HepG2 (cell line): Measurements from ENCODE around the gene SDK2. TPM values are rescaled to one million over a fixed set of nuclear protein-coding genes. Genes with fewer than 3 reads are reported as not detected.

ENCODE experiments used
- ATAC-seq: fragments of 200-7000 bp; cut with Tn5 transposase; 3 replicates; pipeline ENCODE4 v1.9.1; 2020; ENCODE audit warnings: mild to moderate bottlenecking, moderate library complexity
- BruUV-seq: library from RNA; stranded (reverse); fragments of 400-500 nt; replicated peaks from 2 replicates; lab custom pipeline; 2021; lab: Mats Ljungman, UMichigan
- CTCF ChIA-PET: fragments of 300-600 bp; formaldehyde crosslinking; extraction: SDS; loops from one replicate; lab custom pipeline; 2021; ENCODE audit warnings: low total read pairs, inconsistent platforms, low intra/inter-chr PET ratio; lab: Yijun Ruan, JAX
- POLR2A ChIA-PET: fragments of 350-600 bp; sonication (Branson Sonifier 250); formaldehyde crosslinking; loops from one replicate; lab custom pipeline; 2020; ENCODE audit warnings: antibody characterized with exemption, inconsistent platforms; lab: Yijun Ruan, JAX
- DNase-seq: peaks from one replicate; pipeline ENCODE4 v3.0.0-alpha.2; 2015; ENCODE audit warnings: low spot score
- FAIRE-seq: peaks from 3 replicates; lab custom pipeline; 2011; peaks lifted over from hg19 to GRCh38; lab: Jason Lieb, UNC
- H2AFZ ChIP-seq: one replicate; pipeline ENCODE4 v1.6.1; 2011; ENCODE audit warnings: low read length, inconsistent platforms
- H3K27ac ChIP-seq: fragments of 300-600 bp; 3 replicates; pipeline ENCODE4 v1.8.0; 2011; ENCODE audit warnings: mixed run types, mild to moderate bottlenecking, mixed read lengths, low read length, inconsistent platforms; ENCODE audit not compliant: insufficient read depth; ENCODE audit errors: extremely low read length
- H3K27me3 ChIP-seq, 2 experiments: fragments of 200-600 bp in 1 of 2; 2 replicates in 1 of 2; 3 replicates in 1 of 2; pipeline versions ENCODE4 v1.6.0 to v1.8.0; 2011; ENCODE audit warnings: low read length in 2 of 2, mild to moderate bottlenecking in 2 of 2, moderate library complexity in 2 of 2, inconsistent platforms in 1 of 2; ENCODE audit not compliant: insufficient read depth in 2 of 2, control insufficient read depth in 1 of 2
- H3K36me3 ChIP-seq, 2 experiments: fragments of 200-600 bp in 1 of 2; replicated peaks in 1 of 2; 2 replicates in 1 of 2; 3 replicates in 1 of 2; pipeline versions ENCODE4 v1.5.1 to v1.8.0; 2011; ENCODE audit warnings: low read length in 2 of 2, inconsistent platforms in 1 of 2; ENCODE audit not compliant: insufficient read depth in 2 of 2, control insufficient read depth in 1 of 2
- H3K4me1 ChIP-seq: 2 replicates; pipeline ENCODE4 v1.5.1; 2012; ENCODE audit warnings: low read length, inconsistent platforms; ENCODE audit not compliant: insufficient read depth
- H3K4me2 ChIP-seq: 2 replicates; pipeline ENCODE4 v1.6.0; 2011; ENCODE audit warnings: low read depth, low read length, inconsistent platforms
- H3K4me3 ChIP-seq, 3 experiments: fragments of 200-600 bp in 1 of 3; sonication (generic), shearing (Covaris generic) in 1 of 3; replicated peaks in 1 of 3; 2 replicates each; pipeline ENCODE4 v1.5.1; 2011 to 2016; ENCODE audit warnings: low read length in 3 of 3, inconsistent platforms in 2 of 3, low read depth in 2 of 3, mild to moderate bottlenecking in 2 of 3, control low read depth in 1 of 3, mixed read lengths in 1 of 3; ENCODE audit not compliant: insufficient read depth in 1 of 3
- H3K79me2 ChIP-seq: one replicate; pipeline ENCODE4 v1.6.1; 2011; ENCODE audit warnings: low read length, inconsistent platforms; ENCODE audit not compliant: insufficient read depth
- H3K9ac ChIP-seq: 2 replicates; pipeline ENCODE4 v1.6.0; 2011; ENCODE audit warnings: mild to moderate bottlenecking, low read depth, low read length, inconsistent platforms; ENCODE audit not compliant: insufficient read depth
- H3K9me3 ChIP-seq: 2 replicates; pipeline ENCODE4 v1.5.1; 2012; ENCODE audit warnings: mild to moderate bottlenecking, low read length
- H4K20me1 ChIP-seq: 2 replicates; pipeline ENCODE4 v1.6.0; 2011; ENCODE audit warnings: inconsistent platforms, mild to moderate bottlenecking, low read length, moderate library complexity; ENCODE audit not compliant: insufficient read depth
- CREB1 ChIP-seq, 2 experiments: fragments of 450-650 bp in 1 of 2; IDR thresholded peaks; 2 replicates each; pipeline ENCODE4 v1.6.1; 2016 to 2017; ENCODE audit warnings: control low read depth in 1 of 2, mild to moderate bottlenecking in 1 of 2, missing compliant biosample characterization in 1 of 2, missing genetic modification characterization in 1 of 2
- GATAD2A ChIP-seq: IDR thresholded peaks from 2 replicates; pipeline ENCODE4 v1.6.1; 2016
- IRF2 ChIP-seq: IDR thresholded peaks from 2 replicates; pipeline ENCODE4 v1.6.1; 2018; ENCODE audit warnings: missing genetic modification reagents, missing compliant biosample characterization
- ISL2 ChIP-seq: sonication (generic); formaldehyde crosslinking; IDR thresholded peaks from 2 replicates; pipeline ENCODE4 v1.5.0; 2020; ENCODE audit warnings: missing genetic modification reagents
- KLF13 ChIP-seq: sonication (generic); formaldehyde crosslinking; IDR thresholded peaks from 2 replicates; pipeline ENCODE4 v1.4.0; 2020; ENCODE audit warnings: mild to moderate bottlenecking, missing genetic modification reagents
- PPARG ChIP-seq: conservative IDR thresholded peaks from 2 replicates; pipeline ENCODE4 v1.6.1; 2016; ENCODE audit warnings: missing biosample characterization, missing genetic modification reagents
- RAD21 ChIP-seq: fragments of 450-650 bp; formaldehyde crosslinking; IDR thresholded peaks from 2 replicates; pipeline ENCODE4 v1.5.0; 2020; ENCODE audit warnings: mild to moderate bottlenecking
- ZFP37 ChIP-seq: sonication (generic); formaldehyde crosslinking; IDR thresholded peaks from 2 replicates; pipeline ENCODE4 v1.4.0; 2020; ENCODE audit warnings: missing genetic modification reagents, borderline replicate concordance
- WGBS: methylation state at CpG from one replicate; pipeline ENCODE4 v1.1.6; 2017; ENCODE audit warnings: low lambda C conversion rate; 5-methylcytosine and 5-hydroxymethylcytosine counted together
- in situ Hi-C: cut with HindIII; loops from 2 replicates; pipeline ENCODE4 v1.10.0; 2017; ENCODE audit warnings: low pct_unique_long_range_greater_than_20kb; ENCODE audit not compliant: extremely low pct_ligation_motif_present
- intact Hi-C: fragments of 100-400 bp; cut with micrococcal nuclease; formaldehyde crosslinking; loops from one replicate; pipeline ENCODE4 v1.10.0; 2022; ENCODE audit not compliant: unreplicated experiment
- polyA plus RNA-seq, 8 experiments: library from polyadenylated mRNA; depleted of rRNA in 3 of 8; stranded (reverse) in 7 of 8; unstranded in 1 of 8; fragments of >200 nt; fragmentation: Illumina TruSeq in 4 of 8; extraction: Trizol in 4 of 8; gene quantifications; 2 replicates each; pipeline versions ENCODE4 v1.2.1 to v1.2.3, GENCODE V29; 2011 to 2016; ENCODE audit warnings: low read depth in 4 of 8, missing spikeins in 1 of 8, mixed read lengths in 1 of 8; ENCODE audit not compliant: insufficient read depth in 1 of 8
- total RNA-seq, 5 experiments: library from RNA; depleted of rRNA; stranded (reverse); fragments of >200 nt; fragmentation: Illumina TruSeq; extraction: Trizol; gene quantifications; 2 replicates each; pipeline ENCODE4 v1.2.3, GENCODE V29; 2016; ENCODE audit warnings: low read depth in 1 of 5
- TF ChIP-seq, protein P1 (sequence below): sonication (generic); formaldehyde crosslinking; IDR thresholded peaks from 2 replicates; pipeline ENCODE4 v1.5.0; 2020; ENCODE audit warnings: missing genetic modification reagents
- TF ChIP-seq, protein P2 (sequence below): sonication (generic); formaldehyde crosslinking; IDR thresholded peaks from 2 replicates; pipeline ENCODE4 v1.4.0; 2020; ENCODE audit warnings: missing genetic modification reagents, borderline replicate concordance
- TF ChIP-seq, protein P3 (sequence below): sonication (generic); formaldehyde crosslinking; IDR thresholded peaks from 2 replicates; pipeline ENCODE4 v1.4.0; 2020; ENCODE audit warnings: missing genetic modification reagents, borderline replicate concordance

SDK2 gene
- total and polyA plus RNA-seq, 2 of the 13 experiments (the other 11 are each of a cell fraction or from before 2014, with no cell fraction given) = not detected

- H3K9ac ChIP-seq = no peak overlapping the region
- in situ Hi-C loops (loop anchor here (5.0 kb wide), 2 partner anchors 55 to 185 kb away; no protein-coding TSS in a partner anchor), intact Hi-C loops (loop anchor here (1.0 to 10.0 kb wide), 2 partner anchors 57 to 184 kb away; no protein-coding TSS in a partner anchor)
- ChIA-PET CTCF (interaction anchor here (1.2 to 3.1 kb wide), 5 partner anchors 53 to 341 kb away, joined by 3 to 20 read pairs (median 8); no protein-coding TSS in a partner anchor), POLR2A (no interaction called here)
- 1% methylated on average over 11 of the region's 11 CpGs for WGBS
- BruUV-seq = no TSS peak
- H3K9me3 ChIP-seq = peaks cover 21% of the 10 kb centered on the region
- no peaks in the 10 kb centered on the region for H3K4me1 ChIP-seq
- H3K79me2 ChIP-seq = no peaks in the 10 kb centered on the region
- DNase-seq = peak; percentile 53
- no peak overlapping the region for H3K4me3 ChIP-seq
- H4K20me1 ChIP-seq = no peaks in the 10 kb centered on the region
- H2AFZ ChIP-seq = no peak overlapping the region
- peak overlapping the region; percentile 8; the same call in 1 of the 2 replicates for H3K4me2 ChIP-seq
- peak; percentile 28 for FAIRE-seq
- no peak overlapping the region for H3K27ac ChIP-seq
- H3K27me3 ChIP-seq = peaks cover 0 to 13% of the 10 kb centered on the region in 2 experiments; a peak in 3 of 5 replicates
- no peaks in the 10 kb centered on the region for H3K36me3 ChIP-seq
- peak; percentile 98 for ATAC-seq
- TF ChIP-seq ISL2 (0 out of 2 replicates have a peak, but pooled peaks have one; percentile 33), RAD21 (CRISPR knock-in tag) (peak; percentile 59), ZFP37 (CRISPR knock-in tag) (no peak), CREB1 (IDR thresholded peaks at IDR 0.05) (no peak), CREB1 (CRISPR knock-in tag; IDR thresholded peaks at IDR 0.05) (no peak), IRF2 (CRISPR knock-in tag) (0 out of 2 replicates have a peak, but pooled peaks have one; percentile 18), KLF13 (CRISPR knock-in tag) (no peak), PPARG (CRISPR knock-in tag) (peak; percentile 58; the same call in 1 of the 2 replicates), GATAD2A (peak; percentile 19; the same call in 1 of the 2 replicates)
- TF ChIP-seq, protein P1, sequence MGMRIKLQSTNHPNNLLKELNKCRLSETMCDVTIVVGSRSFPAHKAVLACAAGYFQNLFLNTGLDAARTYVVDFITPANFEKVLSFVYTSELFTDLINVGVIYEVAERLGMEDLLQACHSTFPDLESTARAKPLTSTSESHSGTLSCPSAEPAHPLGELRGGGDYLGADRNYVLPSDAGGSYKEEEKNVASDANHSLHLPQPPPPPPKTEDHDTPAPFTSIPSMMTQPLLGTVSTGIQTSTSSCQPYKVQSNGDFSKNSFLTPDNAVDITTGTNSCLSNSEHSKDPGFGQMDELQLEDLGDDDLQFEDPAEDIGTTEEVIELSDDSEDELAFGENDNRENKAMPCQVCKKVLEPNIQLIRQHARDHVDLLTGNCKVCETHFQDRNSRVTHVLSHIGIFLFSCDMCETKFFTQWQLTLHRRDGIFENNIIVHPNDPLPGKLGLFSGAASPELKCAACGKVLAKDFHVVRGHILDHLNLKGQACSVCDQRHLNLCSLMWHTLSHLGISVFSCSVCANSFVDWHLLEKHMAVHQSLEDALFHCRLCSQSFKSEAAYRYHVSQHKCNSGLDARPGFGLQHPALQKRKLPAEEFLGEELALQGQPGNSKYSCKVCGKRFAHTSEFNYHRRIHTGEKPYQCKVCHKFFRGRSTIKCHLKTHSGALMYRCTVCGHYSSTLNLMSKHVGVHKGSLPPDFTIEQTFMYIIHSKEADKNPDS (CRISPR knock-in tag) = no peak
- TF ChIP-seq, protein P2, sequence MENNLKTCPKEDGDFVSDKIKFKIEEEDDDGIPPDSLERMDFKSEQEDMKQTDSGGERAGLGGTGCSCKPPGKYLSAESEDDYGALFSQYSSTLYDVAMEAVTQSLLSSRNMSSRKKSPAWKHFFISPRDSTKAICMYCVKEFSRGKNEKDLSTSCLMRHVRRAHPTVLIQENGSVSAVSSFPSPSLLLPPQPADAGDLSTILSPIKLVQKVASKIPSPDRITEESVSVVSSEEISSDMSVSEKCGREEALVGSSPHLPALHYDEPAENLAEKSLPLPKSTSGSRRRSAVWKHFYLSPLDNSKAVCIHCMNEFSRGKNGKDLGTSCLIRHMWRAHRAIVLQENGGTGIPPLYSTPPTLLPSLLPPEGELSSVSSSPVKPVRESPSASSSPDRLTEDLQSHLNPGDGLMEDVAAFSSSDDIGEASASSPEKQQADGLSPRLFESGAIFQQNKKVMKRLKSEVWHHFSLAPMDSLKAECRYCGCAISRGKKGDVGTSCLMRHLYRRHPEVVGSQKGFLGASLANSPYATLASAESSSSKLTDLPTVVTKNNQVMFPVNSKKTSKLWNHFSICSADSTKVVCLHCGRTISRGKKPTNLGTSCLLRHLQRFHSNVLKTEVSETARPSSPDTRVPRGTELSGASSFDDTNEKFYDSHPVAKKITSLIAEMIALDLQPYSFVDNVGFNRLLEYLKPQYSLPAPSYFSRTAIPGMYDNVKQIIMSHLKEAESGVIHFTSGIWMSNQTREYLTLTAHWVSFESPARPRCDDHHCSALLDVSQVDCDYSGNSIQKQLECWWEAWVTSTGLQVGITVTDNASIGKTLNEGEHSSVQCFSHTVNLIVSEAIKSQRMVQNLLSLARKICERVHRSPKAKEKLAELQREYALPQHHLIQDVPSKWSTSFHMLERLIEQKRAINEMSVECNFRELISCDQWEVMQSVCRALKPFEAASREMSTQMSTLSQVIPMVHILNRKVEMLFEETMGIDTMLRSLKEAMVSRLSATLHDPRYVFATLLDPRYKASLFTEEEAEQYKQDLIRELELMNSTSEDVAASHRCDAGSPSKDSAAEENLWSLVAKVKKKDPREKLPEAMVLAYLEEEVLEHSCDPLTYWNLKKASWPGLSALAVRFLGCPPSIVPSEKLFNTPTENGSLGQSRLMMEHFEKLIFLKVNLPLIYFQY (CRISPR knock-in tag) = no peak
- TF ChIP-seq, protein P3, sequence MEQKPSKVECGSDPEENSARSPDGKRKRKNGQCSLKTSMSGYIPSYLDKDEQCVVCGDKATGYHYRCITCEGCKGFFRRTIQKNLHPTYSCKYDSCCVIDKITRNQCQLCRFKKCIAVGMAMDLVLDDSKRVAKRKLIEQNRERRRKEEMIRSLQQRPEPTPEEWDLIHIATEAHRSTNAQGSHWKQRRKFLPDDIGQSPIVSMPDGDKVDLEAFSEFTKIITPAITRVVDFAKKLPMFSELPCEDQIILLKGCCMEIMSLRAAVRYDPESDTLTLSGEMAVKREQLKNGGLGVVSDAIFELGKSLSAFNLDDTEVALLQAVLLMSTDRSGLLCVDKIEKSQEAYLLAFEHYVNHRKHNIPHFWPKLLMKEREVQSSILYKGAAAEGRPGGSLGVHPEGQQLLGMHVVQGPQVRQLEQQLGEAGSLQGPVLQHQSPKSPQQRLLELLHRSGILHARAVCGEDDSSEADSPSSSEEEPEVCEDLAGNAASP = peak; percentile 43; the same call in 1 of the 2 replicates
Measured at GRCh38 chr17:73657473-73658116, 13.3 kb upstream of the SDK2 start.
